MM.1S (cell line): Measurements from ENCODE around the gene PTPRA.

ENCODE experiments used
- DNase-seq: peaks from one replicate; pipeline ENCODE4 v3.0.0-alpha.2; 2015
- H2AFZ ChIP-seq: fragments of 300-600 bp; sonication (generic); 2 replicates; pipeline ENCODE4 v1.6.0; 2016; ENCODE audit warnings: antibody characterized with exemption, low read length
- H3F3A ChIP-seq: fragments of 300-600 bp; sonication (generic); 2 replicates; pipeline ENCODE4 v1.6.1; 2016; ENCODE audit warnings: mild to moderate bottlenecking, antibody characterized with exemption, low read length, moderate library complexity, mixed read lengths; ENCODE audit not compliant: insufficient read depth
- H3K27ac ChIP-seq: fragments of 300-600 bp; sonication (generic); 2 replicates; pipeline ENCODE4 v1.5.1; 2016; ENCODE audit warnings: mild to moderate bottlenecking, low read length
- H3K27me3 ChIP-seq: fragments of 300-600 bp; sonication (generic); replicated peaks from 2 replicates; pipeline ENCODE4 v1.6.0; 2016; ENCODE audit warnings: low read length; ENCODE audit not compliant: insufficient read depth
- H3K36me3 ChIP-seq: fragments of 300-600 bp; sonication (generic); replicated peaks from 2 replicates; pipeline ENCODE4 v1.6.1; 2016; ENCODE audit warnings: mild to moderate bottlenecking, low read length, mixed read lengths; ENCODE audit not compliant: insufficient read depth
- H3K4me1 ChIP-seq: fragments of 300-600 bp; sonication (generic); 2 replicates; pipeline ENCODE4 v1.6.1; 2016; ENCODE audit warnings: low read length, mixed read lengths
- H3K4me2 ChIP-seq: fragments of 300-600 bp; sonication (generic); 2 replicates; pipeline ENCODE4 v1.6.0; 2016; ENCODE audit warnings: low read depth, low read length
- H3K4me3 ChIP-seq: fragments of 300-600 bp; sonication (generic); 2 replicates; pipeline ENCODE4 v1.5.1; 2016; ENCODE audit warnings: low read length, mixed read lengths
- H3K79me2 ChIP-seq: fragments of 300-600 bp; sonication (generic); 2 replicates; pipeline ENCODE4 v1.6.1; 2016; ENCODE audit warnings: mixed run types, low read length, mixed read lengths
- H3K9ac ChIP-seq: fragments of 300-600 bp; sonication (generic); 2 replicates; pipeline ENCODE4 v1.6.1; 2016; ENCODE audit warnings: low read length, mixed read lengths
- H3K9me2 ChIP-seq: fragments of 300-600 bp; sonication (generic); replicated peaks from 2 replicates; pipeline ENCODE4 v1.6.1; 2016; ENCODE audit warnings: mild to moderate bottlenecking, low read length, mixed read lengths; ENCODE audit not compliant: insufficient read depth
- H3K9me3 ChIP-seq: fragments of 300-600 bp; sonication (generic); replicated peaks from 2 replicates; pipeline ENCODE4 v1.6.1; 2016; ENCODE audit warnings: mild to moderate bottlenecking, low read length, mixed read lengths; ENCODE audit not compliant: insufficient read depth
- H4K20me1 ChIP-seq: fragments of 300-600 bp; sonication (generic); 2 replicates; pipeline ENCODE4 v1.6.1; 2016; ENCODE audit warnings: mild to moderate bottlenecking, low read length, moderate library complexity, mixed read lengths; ENCODE audit not compliant: insufficient read depth
- CTCF ChIP-seq: fragments of 300-600 bp; sonication (generic); IDR thresholded peaks from 2 replicates; pipeline ENCODE4 v1.5.1; 2016; ENCODE audit warnings: antibody characterized with exemption, low read length, mixed read lengths
- EZH2 ChIP-seq: fragments of 300-600 bp; sonication (generic); optimal IDR thresholded peaks from 2 replicates; pipeline ENCODE3; 2017; ENCODE audit warnings: low read depth, mild to moderate bottlenecking, antibody characterized with exemption, low read length, mixed read lengths
- EZH2phosphoT487 ChIP-seq: fragments of 300-600 bp; sonication (generic); IDR thresholded peaks from 2 replicates; pipeline ENCODE4 v1.6.1; 2018; ENCODE audit warnings: antibody characterized with exemption, low read length

The PTPRA gene

GRCh38 chr20:2866236-2866635 lies 7.0 kb upstream of the PTPRA start:
- no peak overlapping the region for H3K4me3 ChIP-seq
- H3K9me2 ChIP-seq, result no peaks in the 10 kb centered on the region
- no peaks in the 10 kb centered on the region for H3K4me1 ChIP-seq
- no peak for TF ChIP-seq EZH2
- no peak overlapping the region for H3K27ac ChIP-seq
- no peaks in the 10 kb centered on the region for H3K79me2 ChIP-seq
- H3K36me3 ChIP-seq, result no peaks in the 10 kb centered on the region
- no peak overlapping the region for H3K9ac ChIP-seq
- no peaks in the 10 kb centered on the region for H3K27me3 ChIP-seq
- no peaks in the 10 kb centered on the region for H4K20me1 ChIP-seq
- no peaks in the 10 kb centered on the region for H3F3A ChIP-seq
- no peak for DNase-seq
- no peak overlapping the region for H2AFZ ChIP-seq
- H3K4me2 ChIP-seq, result no peak overlapping the region
- H3K9me3 ChIP-seq, result no peaks in the 10 kb centered on the region

- H2AFZ ChIP-seq, result no peak overlapping the region
- no peak overlapping the region for H3K9ac ChIP-seq
- H3K79me2 ChIP-seq, result no peaks in the 10 kb centered on the region
- no peak overlapping the region for H3K4me2 ChIP-seq
- no peaks in the 10 kb centered on the region for H4K20me1 ChIP-seq
- H3K36me3 ChIP-seq, result no peaks in the 10 kb centered on the region
- no peaks in the 10 kb centered on the region for H3F3A ChIP-seq
- H3K4me1 ChIP-seq, result 0 out of 2 replicates have a peak, but pooled peaks cover 1% of the 10 kb centered on the region
- no peak for DNase-seq
- no peak overlapping the region for H3K27ac ChIP-seq
- H3K27me3 ChIP-seq, result no peaks in the 10 kb centered on the region
- no peak overlapping the region for H3K4me3 ChIP-seq
- TF ChIP-seq EZH2, result no peak
- TF ChIP-seq EZH2phosphoT487, result no peak
- no peak for TF ChIP-seq CTCF
- H3K9me2 ChIP-seq, result no peaks in the 10 kb centered on the region
- no peaks in the 10 kb centered on the region for H3K9me3 ChIP-seq
Measured at GRCh38 chr20:2867081-2867864, 6.0 kb upstream of the PTPRA start.

GRCh38 chr20:2869381-2869780 lies 3.9 kb upstream of the PTPRA start:
- Histone ChIP-seq H3K4me2 (no peak overlapping the region), H3K27me3 (no peaks in the 10 kb centered on the region), H3K27ac (no peak overlapping the region), H3F3A (peaks cover 8% of the 10 kb centered on the region; the same call in 1 of the 2 replicates), H3K4me3 (no peak overlapping the region), H3K36me3 (no peaks in the 10 kb centered on the region), H3K79me2 (peaks cover 8% of the 10 kb centered on the region), H3K9ac (no peak overlapping the region), H2AFZ (no peak overlapping the region), H4K20me1 (no peaks in the 10 kb centered on the region), H3K4me1 (peaks cover 3% of the 10 kb centered on the region; the same call in 1 of the 2 replicates), H3K9me2 (no peaks in the 10 kb centered on the region), H3K9me3 (no peaks in the 10 kb centered on the region)
- no peak for TF ChIP-seq CTCF
- TF ChIP-seq EZH2phosphoT487, result no peak
- no peak for TF ChIP-seq EZH2
- no peak for DNase-seq

- no peak overlapping the region for H3K4me2 ChIP-seq
- no peaks in the 10 kb centered on the region for H4K20me1 ChIP-seq
- no peak overlapping the region for H3K9ac ChIP-seq
Measured at GRCh38 chr20:2871111-2871465, 2.2 kb upstream of the PTPRA start.

More at GRCh38 chr20:2871111-2871465, 2.2 kb upstream of the PTPRA start:
- Histone ChIP-seq H3K4me3 (no peak overlapping the region), H3K27ac (no peak overlapping the region), H3K9me2 (no peaks in the 10 kb centered on the region), H3K79me2 (peaks cover 26% of the 10 kb centered on the region), H3K27me3 (no peaks in the 10 kb centered on the region), H2AFZ (no peak overlapping the region), H3F3A (peaks cover 10% of the 10 kb centered on the region; the same call in 1 of the 2 replicates), H3K36me3 (no peaks in the 10 kb centered on the region), H3K9me3 (no peaks in the 10 kb centered on the region), H3K4me1 (peaks cover 13% of the 10 kb centered on the region)
- TF ChIP-seq EZH2 (no peak), CTCF (no peak), EZH2phosphoT487 (no peak)
- DNase-seq, result no peak
